HG03457 (cell line): ENCODE results near the gene SNTA1.
"Not testable (repeated sequence)": the region's sequence is repeated elsewhere in the genome, so short reads cannot be mapped to it uniquely, and the experiment has no call there.

Experiments used
- ATAC-seq: cut with Tn5 transposase; IDR thresholded peaks from one replicate; pipeline ENCODE4 v1.9.1; 2021; ENCODE audit warnings: moderate number of reproducible peaks; ENCODE audit not compliant: unreplicated experiment

Gene SNTA1

GRCh38 chr20:33466303-33466646 lies 22.7 kb upstream of the SNTA1 start:
- no peak for ATAC-seq

GRCh38 chr20:33465481-33466302 lies 22.1 kb upstream of the SNTA1 start:
- ATAC-seq, result no peak

DNA sequence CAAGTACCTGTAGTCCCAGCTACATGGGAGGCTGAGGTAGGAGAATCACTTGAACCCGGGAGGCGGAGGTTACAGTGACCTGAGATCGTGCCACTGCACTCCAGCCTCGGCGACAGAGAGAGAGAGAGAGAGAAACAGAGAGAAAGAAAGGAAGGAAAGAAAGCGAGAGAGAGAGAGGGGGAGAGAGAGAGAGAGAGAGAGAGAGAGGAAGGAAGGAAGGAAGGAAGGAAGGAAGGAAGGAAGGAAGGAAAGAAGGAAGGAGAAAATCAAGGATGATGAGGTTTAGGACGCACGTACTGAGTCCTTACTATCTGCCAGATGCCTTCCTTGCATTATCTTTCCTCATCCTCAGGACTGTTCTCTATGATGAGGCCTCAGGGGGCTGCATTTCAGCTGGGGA lies 21.2 kb upstream of the SNTA1 start:
- not testable (repeated sequence) for ATAC-seq

GRCh38 chr20:33463332-33464101 lies 20.0 kb upstream of the SNTA1 start:
- ATAC-seq, result no peak

- ATAC-seq, result no peak
Observed at GRCh38 chr20:33460711-33461110, 17.1 kb upstream of the SNTA1 start.

GRCh38 chr20:33459599-33459998 lies 16.0 kb upstream of the SNTA1 start:
- ATAC-seq, result no peak

GRCh38 chr20:33456916-33457642 lies 13.5 kb upstream of the SNTA1 start:
- ATAC-seq, result not testable (repeated sequence)

DNA sequence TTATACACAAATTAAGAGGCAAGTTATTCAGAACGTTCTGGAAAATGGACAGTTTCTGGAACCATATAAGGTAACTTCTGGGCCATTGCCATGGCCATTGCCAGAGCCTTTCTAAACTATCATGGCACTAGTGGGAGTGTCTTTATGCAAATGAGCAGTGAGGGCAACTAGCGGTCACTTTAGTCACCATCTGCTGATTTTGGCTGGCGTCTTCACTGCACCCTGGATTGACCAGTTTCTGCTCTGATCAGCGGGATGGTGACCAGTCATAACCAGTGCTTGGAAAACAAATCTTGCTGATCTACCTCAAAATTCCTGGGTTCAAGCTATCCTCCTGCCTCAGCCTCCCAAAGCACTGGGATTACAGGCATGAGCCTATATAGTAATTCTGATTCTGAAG lies 7.3 kb upstream of the SNTA1 start:
- no peak for ATAC-seq

DNA sequence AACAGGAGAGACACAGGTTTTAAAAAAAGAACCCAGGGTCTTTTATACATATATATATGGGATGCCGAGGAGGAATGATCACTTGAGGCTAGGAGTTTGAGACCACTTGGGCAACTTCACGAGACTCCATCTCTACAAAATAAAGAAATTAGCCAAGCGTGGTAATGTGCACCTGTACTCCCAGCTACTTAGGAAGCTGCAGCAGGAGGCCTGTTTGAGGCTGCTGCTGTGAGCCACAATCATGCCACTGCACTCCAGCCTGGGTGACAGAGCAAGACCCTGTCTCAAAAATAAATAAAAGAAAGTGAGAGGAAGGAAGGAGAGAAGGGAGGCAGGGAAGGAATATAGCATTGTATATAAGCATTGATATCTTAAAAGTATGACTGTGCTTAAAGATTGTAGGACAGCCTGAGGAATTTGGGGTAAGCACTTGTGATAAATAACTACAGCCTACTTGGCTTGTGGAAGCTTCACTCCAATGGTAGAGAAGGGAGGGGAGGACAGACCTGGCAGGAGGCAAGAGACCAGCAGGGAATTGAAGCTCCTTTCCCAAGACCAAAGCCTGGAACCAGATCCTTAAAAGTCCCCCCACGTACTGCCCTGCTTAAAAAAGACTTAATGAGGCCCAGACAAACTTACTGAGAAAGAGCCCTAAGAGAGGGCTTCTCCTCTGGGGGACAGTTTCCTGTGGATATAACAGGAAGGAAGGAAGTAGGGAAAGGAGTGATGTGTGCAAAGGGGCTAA lies 2.5 kb upstream of the SNTA1 start:
- no peak for ATAC-seq

DNA sequence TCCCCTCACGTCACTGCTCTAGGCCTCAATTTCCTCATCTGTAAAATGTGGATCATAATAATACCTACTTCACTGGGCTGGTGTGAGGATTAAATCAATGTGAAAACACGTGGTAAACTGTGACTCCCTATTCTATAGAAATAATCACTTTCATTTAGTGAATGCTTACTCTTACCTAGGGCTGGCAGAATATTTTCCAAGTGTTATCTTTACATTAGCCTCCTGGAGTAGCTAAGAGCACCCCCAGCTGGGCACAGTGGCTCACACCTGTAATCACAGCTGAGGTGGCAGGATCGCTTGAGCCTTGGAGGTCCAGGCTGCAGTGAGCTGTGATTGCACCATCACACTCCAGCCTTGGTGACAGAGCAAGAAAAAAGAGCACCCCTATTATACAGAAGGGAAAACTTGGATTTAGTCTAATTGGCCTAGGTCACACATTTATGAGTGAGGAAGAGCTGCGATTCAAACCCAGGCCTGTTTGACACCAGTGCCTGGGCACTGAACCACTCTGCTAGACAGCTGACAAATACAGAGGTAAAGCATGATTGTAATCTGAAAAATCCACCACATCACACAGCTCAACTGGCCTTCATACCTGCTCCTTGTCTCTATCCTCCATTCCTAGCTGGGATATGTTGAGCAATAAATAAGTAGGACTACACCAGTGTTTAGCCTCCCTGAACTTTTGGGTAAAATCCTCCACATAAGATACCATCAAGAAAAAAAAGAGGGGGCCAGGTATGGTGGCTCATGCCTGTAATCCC lies 1.4 kb upstream of the SNTA1 start:
- ATAC-seq, result no peak

DNA sequence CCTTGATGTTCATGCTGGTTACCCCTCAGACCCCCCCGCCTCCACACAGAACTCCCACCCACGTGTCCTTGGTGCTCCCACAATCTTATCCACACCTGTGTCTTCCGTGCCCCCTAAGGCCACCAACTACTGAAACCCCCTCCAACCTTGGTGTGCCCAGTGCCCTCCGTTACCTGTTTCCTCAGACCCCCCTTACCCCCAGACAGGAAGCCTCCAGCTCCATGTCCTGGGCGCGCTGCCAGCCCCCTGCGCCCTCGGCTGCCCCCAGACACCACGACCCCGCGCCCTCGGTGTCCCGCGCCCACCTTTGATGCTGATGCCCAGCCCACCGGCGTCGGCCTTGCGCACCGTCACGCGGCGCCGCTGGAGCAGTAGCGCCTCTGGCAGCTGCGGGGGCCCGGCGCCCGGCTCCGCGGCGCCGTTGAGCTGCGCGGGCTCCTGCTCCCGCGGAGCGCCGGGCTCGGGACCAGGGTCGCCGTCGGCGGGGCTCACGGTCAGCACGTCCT lies 504 bp downstream of the SNTA1 start:
- no peak for ATAC-seq

DNA sequence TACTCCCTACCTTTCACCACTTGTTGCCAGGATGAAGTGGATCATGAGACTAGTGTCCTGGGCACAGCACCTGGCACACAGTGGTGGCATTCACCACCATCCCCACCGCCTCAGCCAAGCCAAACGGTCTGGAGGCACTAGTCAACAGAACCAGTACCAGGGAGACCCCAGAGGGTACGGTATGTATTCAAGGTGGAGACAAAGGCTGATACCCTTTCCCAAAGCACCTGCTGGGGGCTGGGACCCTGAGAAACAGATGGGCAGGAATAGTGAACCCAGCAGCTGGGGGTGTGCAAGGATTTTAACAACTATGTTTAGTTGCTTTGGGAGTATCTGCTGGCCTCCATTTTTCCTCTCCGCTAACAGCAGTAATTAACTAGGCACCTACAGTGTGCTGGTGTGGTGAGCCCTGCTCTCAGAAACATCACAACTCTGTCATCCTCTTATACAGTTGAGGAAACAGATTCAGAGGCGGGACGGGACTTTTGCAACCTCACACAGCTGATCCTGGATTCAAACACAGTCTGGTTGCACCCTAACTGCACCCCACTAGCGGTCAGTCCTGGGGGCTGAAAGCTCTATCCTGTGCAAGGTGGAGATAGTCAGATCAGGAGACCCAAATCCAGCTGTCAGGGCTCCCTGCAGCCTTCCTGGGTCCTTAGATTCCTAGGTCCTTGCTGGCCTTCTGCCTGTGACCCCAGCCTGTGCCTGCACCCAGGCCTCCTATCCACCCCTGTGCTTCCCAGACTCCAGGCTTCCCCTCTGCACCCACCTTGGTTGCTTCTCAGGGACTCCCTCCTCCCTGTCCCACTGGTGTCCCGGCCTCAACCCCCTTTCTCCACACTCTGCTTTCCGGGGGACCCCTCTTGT lies 1.2 kb downstream of the SNTA1 start:
- no peak for ATAC-seq

DNA sequence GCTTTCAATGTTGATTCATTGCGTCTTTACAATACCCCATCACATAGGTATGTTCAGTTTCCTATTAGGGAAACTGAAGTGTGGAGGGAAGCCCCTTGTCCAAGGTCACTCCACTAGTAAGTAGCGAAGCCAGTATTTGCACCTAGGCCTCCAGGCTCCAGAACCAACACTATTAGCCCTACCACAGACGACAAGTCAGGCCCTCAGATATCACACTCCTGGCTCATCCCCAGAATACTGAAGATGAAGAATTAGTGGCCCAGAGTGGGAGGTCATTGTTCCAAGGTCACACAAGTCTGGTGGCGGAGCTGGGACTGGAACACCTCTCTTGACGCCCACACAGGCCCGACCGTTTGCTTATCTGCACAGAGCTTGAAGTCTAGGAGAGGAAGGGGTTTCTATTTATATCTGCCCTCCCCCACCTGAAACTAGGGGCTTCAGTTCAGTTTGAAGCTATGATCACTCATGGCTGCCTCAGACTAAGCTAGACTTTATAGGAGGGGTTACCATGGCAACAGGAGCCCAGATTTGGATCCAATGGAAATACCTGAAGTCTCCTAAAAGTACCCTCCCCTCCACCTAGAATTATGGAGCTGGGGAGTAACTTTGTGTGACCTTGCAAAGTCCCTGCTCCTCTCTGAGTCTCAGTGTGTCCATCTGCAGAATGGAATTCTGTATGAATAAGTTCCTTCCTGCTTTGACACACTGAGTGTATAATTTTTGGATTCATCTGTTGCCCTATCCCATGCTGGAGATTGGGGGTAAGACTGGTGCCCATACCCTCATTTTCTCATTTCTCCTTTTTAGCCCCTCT lies 2.2 kb downstream of the SNTA1 start:
- no peak for ATAC-seq

DNA sequence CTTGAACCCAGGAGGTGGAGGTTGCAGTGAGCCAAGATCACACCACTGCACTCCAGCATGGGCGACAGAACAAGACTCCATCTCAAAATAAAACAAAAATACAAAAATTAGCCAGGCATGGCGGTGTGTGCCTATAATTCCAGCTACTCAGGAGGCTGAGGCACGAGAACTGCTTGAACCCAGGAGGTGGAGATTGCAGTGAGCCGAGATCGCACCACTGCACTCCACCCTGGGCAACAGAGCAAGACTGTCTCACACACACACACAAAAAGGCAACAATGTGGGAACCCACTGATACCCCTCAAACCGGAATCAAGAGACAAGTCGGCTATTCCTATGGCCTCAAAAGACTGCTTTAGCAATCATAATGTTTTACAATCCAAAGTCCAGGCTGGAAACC lies 3.0 kb downstream of the SNTA1 start:
- not testable (repeated sequence) for ATAC-seq

DNA sequence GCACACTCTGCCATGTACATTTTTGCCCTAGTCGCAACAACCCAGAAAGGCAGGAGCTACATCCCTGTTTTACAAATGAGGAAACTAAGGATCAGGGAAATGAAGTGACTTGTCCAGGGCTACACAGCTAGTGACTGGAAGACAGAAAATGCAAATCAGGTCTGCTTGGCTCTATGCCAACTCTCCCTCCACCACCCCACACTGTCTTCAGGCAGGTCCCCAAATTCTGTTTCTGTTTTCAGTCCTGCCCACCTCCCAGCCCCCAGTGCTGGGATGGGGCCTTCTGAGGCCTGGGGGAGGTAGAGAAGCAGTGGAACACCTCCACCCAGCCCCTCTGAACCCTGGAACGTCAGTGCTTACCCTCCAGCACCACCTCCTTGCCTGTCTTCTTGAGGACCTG lies 5.1 kb downstream of the SNTA1 start:
- no peak for ATAC-seq

- no peak for ATAC-seq
Observed at GRCh38 chr20:33437141-33437911, 6.2 kb downstream of the SNTA1 start.

DNA sequence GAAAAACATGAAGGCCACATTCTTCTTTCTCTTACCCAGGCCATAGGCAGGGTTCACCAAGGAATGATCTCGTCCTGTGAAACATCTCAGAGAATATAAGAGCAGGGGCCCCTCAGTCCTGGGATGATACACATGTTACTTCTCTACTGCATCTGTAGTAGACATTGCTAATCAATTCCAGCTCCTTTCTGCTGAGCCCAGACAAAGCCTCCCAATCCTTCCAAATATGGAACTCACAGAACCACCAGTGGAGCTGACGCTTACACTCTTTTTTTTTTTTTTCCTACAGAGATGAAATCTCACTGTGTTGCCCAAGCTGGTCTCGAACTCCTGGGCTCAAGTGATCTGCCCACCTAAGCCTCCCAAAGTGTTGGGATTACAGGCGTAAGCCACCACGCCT lies 9.1 kb downstream of the SNTA1 start:
- ATAC-seq, result no peak
